HG02763 (cell line): ENCODE measurements around the gene RLIM.
"Not testable (repeated sequence)": the region's sequence is repeated elsewhere in the genome, so short reads cannot be mapped to it uniquely, and the experiment has no call there.

ENCODE experiments used
- ATAC-seq: cut with Tn5 transposase; IDR thresholded peaks from one replicate; pipeline ENCODE4 v1.9.1; 2021; ENCODE audit warnings: mild to moderate bottlenecking, moderate library complexity; ENCODE audit not compliant: unreplicated experiment

The RLIM gene, protein sequence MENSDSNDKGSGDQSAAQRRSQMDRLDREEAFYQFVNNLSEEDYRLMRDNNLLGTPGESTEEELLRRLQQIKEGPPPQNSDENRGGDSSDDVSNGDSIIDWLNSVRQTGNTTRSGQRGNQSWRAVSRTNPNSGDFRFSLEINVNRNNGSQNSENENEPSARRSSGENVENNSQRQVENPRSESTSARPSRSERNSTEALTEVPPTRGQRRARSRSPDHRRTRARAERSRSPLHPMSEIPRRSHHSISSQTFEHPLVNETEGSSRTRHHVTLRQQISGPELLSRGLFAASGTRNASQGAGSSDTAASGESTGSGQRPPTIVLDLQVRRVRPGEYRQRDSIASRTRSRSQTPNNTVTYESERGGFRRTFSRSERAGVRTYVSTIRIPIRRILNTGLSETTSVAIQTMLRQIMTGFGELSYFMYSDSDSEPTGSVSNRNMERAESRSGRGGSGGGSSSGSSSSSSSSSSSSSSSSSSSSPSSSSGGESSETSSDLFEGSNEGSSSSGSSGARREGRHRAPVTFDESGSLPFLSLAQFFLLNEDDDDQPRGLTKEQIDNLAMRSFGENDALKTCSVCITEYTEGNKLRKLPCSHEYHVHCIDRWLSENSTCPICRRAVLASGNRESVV

GRCh38 chrX:74614093-74614909 is at the start of gene RLIM:
Gene RLIM (minus strand): TSS chrX:74614624. CDS start chrX:74595977, 18,647 bp downstream.
- ATAC-seq = peak; percentile 93

GRCh38 chrX:74656079-74656745 is 41.8 kb upstream of the RLIM start:
- no peak for ATAC-seq

DNA sequence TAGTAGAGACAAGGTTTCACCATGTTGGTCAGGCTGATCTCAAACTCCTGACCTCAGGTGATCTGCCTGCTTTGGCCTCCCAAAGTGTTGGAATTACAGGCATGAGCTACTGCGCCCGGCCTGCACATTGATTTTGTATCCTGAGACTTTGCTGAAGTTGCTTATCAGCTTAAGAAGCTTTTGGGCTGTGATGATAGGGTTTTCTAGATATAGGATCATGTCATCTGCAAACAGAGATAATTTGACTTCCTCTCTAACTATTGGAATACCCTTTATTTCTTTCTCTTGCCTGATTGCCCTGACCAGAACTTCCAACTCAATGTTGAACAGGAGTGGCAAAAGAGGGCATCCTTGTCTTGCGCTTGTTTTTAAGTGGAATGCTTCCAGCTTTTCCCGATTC is 40.5 kb upstream of the RLIM start:
- ATAC-seq = not testable (repeated sequence)

- ATAC-seq = no peak
Measured at GRCh38 chrX:74636749-74637314, 22.4 kb upstream of the RLIM start.

DNA sequence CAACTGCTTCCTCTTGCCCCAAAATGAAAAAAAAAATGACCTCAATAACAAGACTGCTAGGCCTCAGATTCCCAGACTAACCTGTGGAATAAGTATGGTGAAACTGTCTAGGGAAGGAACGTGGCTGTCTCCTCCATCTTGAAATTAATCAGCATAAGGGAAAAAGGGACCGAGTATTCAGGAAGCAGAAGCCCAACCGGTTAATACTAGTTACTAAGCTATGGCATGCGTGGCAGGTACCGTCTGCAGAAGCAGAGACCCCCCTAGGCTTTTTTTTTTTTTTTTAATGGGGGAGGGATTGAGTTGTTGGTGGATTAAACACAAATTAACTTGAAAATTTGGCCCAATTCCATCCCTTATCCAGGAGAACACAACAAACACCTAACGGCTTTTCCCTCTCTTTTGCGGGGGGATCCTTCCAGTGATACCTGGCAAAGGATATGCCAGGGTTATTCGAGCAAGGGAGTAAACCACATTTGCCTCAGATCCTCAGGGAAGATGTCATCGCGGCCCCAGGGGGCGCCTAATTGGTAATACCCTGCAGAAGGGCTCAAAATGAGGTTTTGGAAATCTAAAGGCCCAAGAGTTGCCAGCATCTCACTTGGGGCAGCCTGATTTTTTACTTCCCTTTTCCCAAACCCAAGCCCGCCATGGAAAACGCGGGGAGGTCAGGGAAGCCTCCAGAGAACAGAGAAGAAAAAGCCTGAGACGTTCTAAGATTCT is 893 bp downstream of the RLIM start:
- ATAC-seq = no peak

GRCh38 chrX:74606799-74607198 is 7.6 kb downstream of the RLIM start:
- ATAC-seq = no peak

DNA sequence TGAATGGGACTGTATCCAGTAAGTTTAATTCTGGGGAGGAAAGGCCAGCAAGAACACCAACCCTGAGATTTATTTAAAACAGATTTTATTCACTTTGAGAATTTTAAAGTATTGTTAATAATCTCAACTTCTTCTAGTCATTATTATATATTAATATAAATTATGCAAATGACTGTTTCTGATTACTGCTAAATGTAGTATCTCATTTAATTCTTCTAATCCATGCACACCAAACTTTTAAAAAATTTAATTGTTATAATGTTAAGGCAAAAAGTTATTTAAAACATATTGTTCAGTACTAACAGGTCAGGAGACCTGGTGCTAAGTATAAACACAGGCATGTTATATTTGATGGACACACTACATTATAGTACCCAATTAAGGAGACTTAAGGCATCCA is 8.1 kb downstream of the RLIM start:
- ATAC-seq = no peak

DNA sequence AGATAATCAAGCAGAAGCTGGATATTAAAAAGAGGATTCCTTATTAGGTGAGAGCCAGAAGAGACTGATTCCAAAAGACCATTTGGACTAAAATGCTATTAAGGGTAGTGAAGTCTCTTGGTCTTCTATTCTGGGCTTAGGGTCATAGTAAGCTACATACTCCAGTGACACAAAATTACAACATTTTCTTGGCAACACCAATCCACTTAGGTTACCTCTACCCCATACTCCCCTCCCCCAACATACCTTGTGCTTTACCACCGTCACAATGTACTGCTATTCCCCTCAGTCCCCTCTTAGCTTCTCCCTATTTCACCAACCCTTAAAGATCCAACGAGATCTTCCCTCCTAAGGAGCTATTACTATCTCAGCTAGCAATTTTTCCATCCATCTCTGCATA is 11.4 kb downstream of the RLIM start:
- no peak for ATAC-seq

- no peak for ATAC-seq
Measured at GRCh38 chrX:74602142-74602541, 12.3 kb downstream of the RLIM start.

DNA sequence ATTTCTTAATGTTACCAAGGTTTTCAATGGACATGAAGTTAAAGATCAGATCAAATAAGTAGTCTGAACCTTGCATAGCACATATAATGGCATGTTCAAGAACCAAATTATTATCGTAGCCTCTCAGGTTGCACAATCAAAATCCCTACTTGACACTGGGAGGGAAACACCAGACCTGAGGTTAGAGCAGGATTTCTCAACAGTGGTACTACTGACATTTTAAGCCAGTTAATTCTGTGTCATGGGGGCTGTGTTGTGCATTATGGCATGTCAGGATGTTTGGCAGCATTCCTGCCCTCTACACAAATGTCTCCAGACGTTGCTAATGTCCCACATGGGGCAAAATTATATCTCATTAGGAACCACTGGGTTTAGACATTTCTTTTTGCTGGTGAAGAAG is 20.8 kb downstream of the RLIM start:
- ATAC-seq = no peak

DNA sequence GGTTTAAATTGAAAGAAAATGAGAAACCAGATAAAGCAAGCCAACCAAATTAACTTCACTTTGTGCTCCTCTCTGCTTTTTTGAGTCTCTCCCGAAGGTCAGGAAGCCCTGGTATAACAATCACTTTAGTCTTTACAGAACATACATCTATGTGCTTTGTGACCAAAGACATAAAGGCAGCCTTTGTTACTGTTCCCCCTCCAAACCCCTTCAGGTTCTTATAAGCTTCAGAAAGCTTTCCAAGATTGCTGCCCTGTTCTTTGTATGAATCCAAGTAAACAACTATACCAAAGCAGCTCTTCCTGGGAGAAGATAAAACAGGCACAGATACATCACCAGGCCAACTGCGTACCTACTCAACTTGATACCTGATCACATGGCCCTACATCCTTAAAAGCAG is 28.7 kb downstream of the RLIM start:
- ATAC-seq = no peak

DNA sequence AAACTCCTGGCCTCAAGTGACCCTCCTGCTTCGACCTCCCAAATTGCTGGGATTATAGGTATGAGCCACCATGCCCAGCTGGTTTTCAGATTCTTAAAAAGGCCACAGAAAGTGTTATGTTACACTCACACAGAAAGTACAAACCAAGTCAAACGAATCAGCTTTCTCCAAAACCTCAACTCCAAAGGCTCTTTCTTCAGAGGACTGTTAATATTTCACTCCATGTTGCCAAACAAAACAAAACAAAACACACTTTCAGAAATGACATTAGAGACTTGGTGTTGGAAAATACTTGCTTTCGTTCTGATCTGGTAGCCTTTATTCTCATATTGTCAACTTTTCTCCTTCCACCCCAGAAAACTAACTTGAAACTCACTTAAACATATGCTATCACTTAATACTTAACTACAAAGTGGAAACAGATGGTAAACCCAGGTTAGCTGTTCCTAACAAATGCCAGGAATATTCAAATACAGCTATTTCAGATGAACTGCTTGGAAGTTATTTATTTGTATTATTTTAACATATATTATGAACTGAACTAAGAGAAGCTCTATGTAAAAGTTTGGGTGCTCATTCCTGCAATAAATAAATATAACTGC is 34.7 kb downstream of the RLIM start:
- no peak for ATAC-seq

GRCh38 chrX:74578137-74578536 is 36.3 kb downstream of the RLIM start:
- no peak for ATAC-seq

DNA sequence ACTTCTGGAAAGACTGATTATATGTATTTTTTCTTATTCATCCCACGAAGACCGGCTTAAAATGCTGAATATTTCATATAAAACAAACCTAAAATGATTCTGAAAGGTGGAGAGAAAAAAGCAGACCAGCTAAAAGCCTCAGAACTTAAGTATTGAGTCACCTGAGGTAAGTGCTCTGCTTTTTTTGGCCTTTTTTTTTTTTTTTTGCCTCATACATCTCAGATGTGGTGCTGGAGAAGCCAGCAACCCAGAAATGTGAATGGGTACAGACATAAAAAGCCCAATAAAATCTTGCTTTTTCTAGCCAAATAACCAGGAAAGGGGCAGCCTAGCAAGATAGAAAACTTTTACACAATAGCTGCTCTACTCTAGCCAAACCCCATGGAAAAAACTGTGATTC is 57.0 kb downstream of the RLIM start:
- ATAC-seq = no peak

GRCh38 chrX:74551934-74552333 is 62.5 kb downstream of the RLIM start:
- no peak for ATAC-seq

- peak; percentile 77 for ATAC-seq
Measured at GRCh38 chrX:74550295-74550802, 64.1 kb downstream of the RLIM start.

DNA sequence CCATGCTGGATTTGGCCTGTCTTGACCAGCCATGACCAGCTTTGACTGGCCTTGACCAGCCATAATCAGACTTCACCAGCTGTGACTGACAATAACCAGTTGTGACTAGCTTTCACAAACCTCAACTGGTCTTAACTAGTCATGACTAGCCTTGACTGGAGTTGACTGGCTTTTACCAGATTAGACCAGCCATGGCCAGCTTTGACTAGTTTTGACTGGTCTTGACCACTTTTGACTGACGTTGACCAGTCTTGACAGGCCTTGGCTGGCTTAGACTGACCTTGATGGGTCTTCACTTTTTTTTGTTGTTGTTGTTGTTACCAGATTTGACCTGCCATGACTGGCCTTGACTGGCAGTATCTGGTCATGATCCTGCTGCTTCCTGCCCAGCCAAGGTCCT is 67.4 kb downstream of the RLIM start:
- no peak for ATAC-seq

GRCh38 chrX:74545880-74546523 is 68.4 kb downstream of the RLIM start:
- no peak for ATAC-seq

DNA sequence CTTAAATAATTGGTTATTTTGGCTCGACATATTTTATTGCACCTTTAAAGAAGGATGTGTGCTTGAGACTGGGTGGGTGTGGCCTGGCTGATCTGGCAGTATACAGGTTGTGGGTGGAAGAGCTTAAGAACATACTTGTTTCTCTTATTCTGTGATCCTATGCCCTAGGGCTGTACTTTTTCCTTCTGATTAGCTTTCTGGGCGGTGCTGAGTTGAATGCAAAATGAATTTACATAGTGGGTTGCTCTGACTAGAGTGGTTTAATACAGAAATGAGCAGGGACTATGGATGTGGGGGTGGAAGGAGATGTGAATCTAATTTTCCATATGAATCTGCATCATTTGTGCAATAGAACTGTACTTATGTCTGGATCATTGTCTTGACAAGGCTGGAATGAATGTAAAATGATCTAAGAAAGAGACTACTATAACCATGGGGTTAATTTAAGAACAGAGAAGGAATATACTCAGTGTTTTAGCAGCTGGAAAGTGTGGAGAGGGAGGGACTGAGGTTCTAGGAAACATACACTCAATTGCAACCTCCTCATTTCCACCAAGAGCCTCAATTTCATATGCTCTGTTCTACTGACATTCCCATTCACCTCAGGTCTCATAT is 73.7 kb downstream of the RLIM start:
- ATAC-seq = no peak
